ENCODE results near the gene GRAP2.

DNA sequence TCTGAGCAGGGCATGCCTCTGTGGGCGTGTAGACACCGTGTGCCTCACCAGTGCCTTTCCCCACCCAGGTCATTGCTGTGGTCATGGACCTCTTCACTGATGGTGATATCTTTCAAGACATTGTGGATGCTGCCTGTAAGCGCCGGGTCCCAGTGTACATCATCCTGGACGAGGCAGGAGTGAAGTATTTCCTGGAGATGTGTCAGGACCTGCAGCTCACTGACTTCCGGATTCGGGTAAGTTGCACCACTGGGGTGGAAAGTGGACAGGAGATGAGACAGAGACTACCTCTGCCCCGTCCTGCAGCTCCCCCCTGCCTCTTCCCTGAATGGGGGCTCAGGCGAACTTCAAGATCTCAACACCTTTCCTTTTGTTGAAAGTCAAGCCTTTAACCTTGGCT is 118.2 kb downstream of the GRAP2 start:
- no peak for TF ChIP-seq CTCF (conservative IDR thresholded peaks at IDR 0.05; ENCODE audit: low read depth, low read length)
- no peak for TF ChIP-seq EZH2 (IDR thresholded peaks at IDR 0.05; ENCODE audit: low read length, unreplicated experiment)

Data from PC-3 (cell line).